Activated CD4-positive, alpha-beta memory T cell treated with anti-CD3 and anti-CD28 coated beads, Interleukin-2, amount 10 ng/mL, durations not matched to agents 7 days and 5 days (primary cell): ENCODE data around the gene SPAG17. TPM values are rescaled to one million over a fixed set of nuclear protein-coding genes. Genes with fewer than 3 reads are reported as not detected.

Experiments used
- CTCF ChIA-PET: fragments of 350-600 bp; sonication (Branson Sonifier 250); formaldehyde crosslinking; loops from one replicate; lab custom pipeline; 2021; ENCODE audit warnings: antibody characterized with exemption, inconsistent platforms; lab: Charles Lee
- POLR2A ChIA-PET: fragments of 350-600 bp; sonication (Branson Sonifier 250); formaldehyde crosslinking; loops from one replicate; lab custom pipeline; 2021; ENCODE audit warnings: antibody characterized with exemption; lab: Charles Lee
- DNase-seq: peaks from one replicate; pipeline ENCODE4 v3.0.0-alpha.2; 2020
- H3K27ac Mint-ChIP-seq: one replicate; pipeline ENCODE4 v1.8.0; 2021; ENCODE audit warnings: mild to moderate bottlenecking, mixed read lengths
- H3K27me3 Mint-ChIP-seq: one replicate; pipeline ENCODE4 v1.8.0; 2021; ENCODE audit warnings: mixed read lengths
- H3K36me3 Mint-ChIP-seq: one replicate; pipeline ENCODE4 v1.8.0; 2021; ENCODE audit warnings: low read depth, mixed read lengths
- H3K4me1 Mint-ChIP-seq: one replicate; pipeline ENCODE4 v1.8.0; 2021; ENCODE audit warnings: mixed read lengths
- H3K4me3 Mint-ChIP-seq: one replicate; pipeline ENCODE4 v1.8.0; 2021; ENCODE audit warnings: mild to moderate bottlenecking, mixed read lengths
- H3K9me3 Mint-ChIP-seq: one replicate; pipeline ENCODE4 v1.8.0; 2021; ENCODE audit warnings: mixed read lengths
- total RNA-seq, 2 experiments: library from RNA; stranded (reverse); gene quantifications; one replicate each; pipeline ENCODE4 v1.2.3, GENCODE V29; 2021

The SPAG17 gene
- total RNA-seq, 2 experiments from 2014 or later = not detected

DNA sequence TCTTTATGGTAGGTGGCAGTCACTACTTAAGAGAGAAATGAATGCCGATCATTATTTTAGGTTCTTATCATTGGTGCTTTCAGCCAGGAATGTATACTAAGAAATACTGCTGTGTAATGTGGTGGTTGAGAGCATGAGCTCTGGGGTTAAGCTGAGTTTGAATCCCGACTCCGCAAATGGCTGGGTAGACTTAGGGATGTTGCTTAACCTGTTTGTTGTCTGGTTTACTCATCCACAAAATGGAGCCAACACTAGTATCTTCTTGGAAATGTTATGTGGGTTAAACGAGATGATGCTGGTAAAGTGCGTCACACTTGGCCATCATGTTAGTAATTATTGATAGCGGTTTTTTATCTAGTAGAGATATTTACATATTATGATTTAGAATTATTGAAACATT is 171.7 kb downstream of the SPAG17 start:
- POLR2A ChIA-PET = no interaction called here
- Mint-ChIP-seq H3K36me3 (no peaks in the 10 kb centered on the region), H3K4me3 (no peak overlapping the region), H3K4me1 (no peaks in the 10 kb centered on the region), H3K27ac (no peak overlapping the region), H3K9me3 (no peaks in the 10 kb centered on the region), H3K27me3 (peaks cover 9% of the 10 kb centered on the region)
- CTCF ChIA-PET = no interaction called here
- no peak for DNase-seq

DNA sequence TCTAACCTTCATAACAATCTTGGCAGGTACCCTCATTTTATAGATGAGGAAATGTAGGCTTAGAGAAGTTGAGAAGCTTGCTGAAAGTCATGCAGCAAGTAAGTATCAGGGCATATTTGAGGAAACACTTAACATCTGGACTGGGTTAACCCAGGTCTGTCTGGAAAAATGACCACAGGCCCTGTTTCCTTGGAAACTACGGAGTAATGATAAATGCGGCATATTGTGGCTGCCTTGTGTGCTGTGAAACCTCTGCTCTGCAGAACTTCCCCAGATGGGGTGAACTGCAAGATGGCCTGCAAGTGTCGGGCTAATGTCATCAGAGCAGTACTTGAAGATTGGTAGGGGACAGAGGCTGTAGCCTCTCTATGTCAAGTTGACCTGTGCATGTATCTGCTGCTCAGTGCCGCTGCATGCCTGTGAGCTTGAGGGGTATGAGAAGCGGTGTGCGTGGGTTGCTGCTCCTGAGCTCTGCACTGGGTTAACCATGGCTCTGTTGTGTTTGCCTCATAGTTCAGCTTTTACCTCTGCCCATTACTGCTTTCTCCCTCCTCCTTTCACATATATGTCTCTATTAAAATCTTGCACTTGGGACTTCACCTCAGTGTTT is 172.4 kb downstream of the SPAG17 start:
- CTCF ChIA-PET = no interaction called here
- H3K4me3 Mint-ChIP-seq = no peak overlapping the region
- POLR2A ChIA-PET = no interaction called here
- DNase-seq = no peak
- H3K4me1 Mint-ChIP-seq = no peaks in the 10 kb centered on the region
- H3K27me3 Mint-ChIP-seq = peaks cover 9% of the 10 kb centered on the region
- no peaks in the 10 kb centered on the region for H3K36me3 Mint-ChIP-seq
- no peaks in the 10 kb centered on the region for H3K9me3 Mint-ChIP-seq
- no peak overlapping the region for H3K27ac Mint-ChIP-seq

DNA sequence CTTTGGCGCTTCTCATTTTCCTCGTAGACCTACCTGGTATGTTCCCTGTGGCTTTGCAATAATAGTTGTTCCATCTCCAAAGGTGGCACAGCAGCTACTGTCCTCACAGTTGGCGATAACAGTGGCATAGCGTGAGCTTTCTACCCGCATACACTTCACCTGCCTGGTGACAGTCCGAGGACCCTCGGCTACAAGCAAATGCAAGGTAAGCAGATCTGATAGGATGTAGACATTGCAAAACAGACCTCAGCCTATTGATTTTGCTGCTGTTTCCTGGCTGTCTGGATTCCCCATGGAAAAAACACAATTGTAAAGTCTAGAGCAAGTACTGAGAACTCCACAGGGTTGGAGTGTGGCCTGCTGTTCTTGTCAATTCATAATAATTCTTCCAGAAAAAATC is 177.0 kb downstream of the SPAG17 start:
- Mint-ChIP-seq H3K9me3 (no peaks in the 10 kb centered on the region), H3K4me3 (no peak overlapping the region), H3K36me3 (no peaks in the 10 kb centered on the region), H3K27ac (no peak overlapping the region), H3K27me3 (peaks cover 5% of the 10 kb centered on the region), H3K4me1 (no peaks in the 10 kb centered on the region)
- DNase-seq = no peak
- CTCF ChIA-PET = no interaction called here
- POLR2A ChIA-PET = no interaction called here

DNA sequence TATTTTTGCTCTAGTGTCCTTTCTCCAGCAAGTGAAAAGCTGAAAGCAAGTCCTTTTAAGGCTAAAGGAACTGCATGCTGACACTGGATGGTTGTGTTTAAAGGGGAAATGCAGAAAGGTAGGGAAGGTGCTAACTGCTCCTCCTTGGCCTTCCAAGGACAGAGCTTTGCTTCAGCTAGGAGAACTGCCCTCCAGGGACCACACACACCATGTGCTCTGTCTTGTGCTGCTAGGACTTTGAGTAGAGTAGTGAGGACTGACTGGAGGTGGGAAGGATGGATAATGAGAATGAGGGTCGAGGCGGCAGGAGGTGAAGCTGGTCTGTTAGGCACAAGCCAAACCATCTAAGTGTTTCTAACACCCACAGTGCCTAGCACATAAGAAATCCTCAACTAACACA is 177.6 kb downstream of the SPAG17 start:
- ChIA-PET CTCF (no interaction called here), POLR2A (no interaction called here)
- Mint-ChIP-seq H3K4me1 (no peaks in the 10 kb centered on the region), H3K4me3 (no peak overlapping the region), H3K36me3 (no peaks in the 10 kb centered on the region), H3K27ac (no peak overlapping the region), H3K9me3 (no peaks in the 10 kb centered on the region), H3K27me3 (peaks cover 5% of the 10 kb centered on the region)
- DNase-seq = no peak

DNA sequence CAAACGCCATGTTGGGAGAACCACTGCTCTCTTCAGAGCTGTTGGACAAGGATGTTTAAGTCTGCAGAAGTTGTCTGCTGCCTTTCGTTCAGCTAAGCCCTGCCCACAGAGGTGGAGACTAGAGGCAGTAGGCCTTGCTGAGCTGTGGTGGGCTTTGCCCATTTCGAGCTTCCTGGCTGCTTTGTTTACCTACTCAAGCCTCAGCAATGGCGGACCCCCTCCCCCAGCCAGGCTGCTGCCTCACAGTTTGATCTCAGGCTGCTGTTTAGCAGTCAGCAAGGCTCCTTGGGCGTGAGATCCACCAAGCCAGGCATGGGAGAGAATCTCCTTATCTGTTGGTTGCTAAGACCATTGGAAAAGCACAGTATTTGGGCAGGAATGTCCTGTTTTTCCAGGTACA is 180.7 kb downstream of the SPAG17 start:
- ChIA-PET POLR2A (no interaction called here), CTCF (no interaction called here)
- no peaks in the 10 kb centered on the region for H3K9me3 Mint-ChIP-seq
- H3K27me3 Mint-ChIP-seq = peaks cover 10% of the 10 kb centered on the region
- H3K4me1 Mint-ChIP-seq = no peaks in the 10 kb centered on the region
- DNase-seq = no peak
- no peak overlapping the region for H3K4me3 Mint-ChIP-seq
- no peaks in the 10 kb centered on the region for H3K36me3 Mint-ChIP-seq
- H3K27ac Mint-ChIP-seq = no peak overlapping the region

DNA sequence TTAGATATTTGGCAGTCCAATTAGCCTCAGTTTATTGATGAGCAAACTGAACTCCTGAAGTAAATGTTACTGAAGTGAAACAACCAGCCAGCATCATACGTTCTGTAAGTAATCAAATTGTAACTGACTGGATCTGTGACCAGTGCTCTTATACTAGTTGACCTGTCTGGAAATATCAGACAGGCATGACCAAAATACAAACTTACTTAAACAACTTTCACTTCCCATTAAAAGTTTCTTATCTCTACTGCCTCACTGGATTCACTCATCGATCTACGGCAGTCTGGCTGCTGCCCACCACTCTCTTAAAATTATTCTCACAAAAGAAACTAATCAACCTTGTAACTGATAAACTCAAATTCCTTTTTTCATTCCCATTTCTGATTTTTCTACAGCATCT is 199.1 kb downstream of the SPAG17 start:
- Mint-ChIP-seq H3K4me1 (no peaks in the 10 kb centered on the region), H3K9me3 (no peaks in the 10 kb centered on the region), H3K4me3 (no peak overlapping the region), H3K36me3 (no peaks in the 10 kb centered on the region), H3K27ac (no peak overlapping the region), H3K27me3 (peaks cover 18% of the 10 kb centered on the region)
- ChIA-PET CTCF (no interaction called here), POLR2A (no interaction called here)
- DNase-seq = no peak

DNA sequence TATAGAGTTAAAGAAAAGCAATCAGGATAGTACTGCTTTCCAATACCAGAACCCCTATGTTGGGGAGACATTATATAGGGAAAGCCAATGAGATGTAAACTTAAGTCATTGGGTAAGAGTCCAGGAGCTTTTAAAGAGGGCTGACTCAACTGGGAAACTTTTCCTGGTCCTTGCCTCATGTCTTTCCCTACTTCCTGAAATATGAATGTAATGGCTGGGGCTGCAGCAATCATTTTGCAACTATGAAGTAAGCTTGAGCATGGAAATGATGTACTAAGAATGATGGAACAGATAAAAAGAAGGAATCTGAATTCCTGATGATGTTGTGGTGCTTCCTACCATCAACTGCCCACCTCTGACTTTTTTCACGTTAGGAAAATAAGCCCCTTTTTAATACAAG is 199.8 kb downstream of the SPAG17 start:
- Mint-ChIP-seq H3K4me3 (no peak overlapping the region), H3K27me3 (peaks cover 16% of the 10 kb centered on the region)

DNA sequence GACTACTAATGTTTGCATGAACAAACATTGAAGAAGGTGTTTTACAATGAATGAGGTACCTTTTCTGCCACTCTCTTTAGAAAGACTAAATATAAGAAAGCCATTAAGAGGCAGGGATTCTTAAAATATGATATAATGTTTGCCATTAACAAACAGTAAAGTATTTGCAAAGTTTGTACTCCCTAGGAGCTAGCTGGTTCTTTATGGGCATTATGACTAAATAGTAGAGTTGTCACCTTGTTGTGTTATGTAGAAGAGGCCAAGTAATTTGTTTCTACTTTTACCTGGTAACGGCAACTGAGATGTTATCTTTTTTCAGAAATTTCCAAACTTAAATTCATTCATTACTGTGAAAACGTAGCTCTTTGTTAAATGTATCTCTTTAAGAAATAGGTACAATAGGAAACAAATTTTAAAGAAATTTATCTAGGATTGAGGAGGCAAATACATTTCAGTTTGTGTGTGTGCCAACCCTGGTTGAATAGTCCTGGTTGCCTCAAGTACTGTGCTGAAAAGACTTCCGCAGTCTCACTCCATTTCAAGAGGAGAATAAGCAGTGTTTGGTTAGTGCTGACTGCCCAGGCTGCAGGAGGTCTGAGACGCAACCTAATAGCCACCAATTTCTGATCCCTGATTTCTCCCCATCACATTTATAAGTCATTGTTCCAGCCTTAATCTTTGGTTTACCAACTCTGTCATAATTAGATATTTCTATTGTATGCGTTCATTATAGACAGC is 203.4 kb downstream of the SPAG17 start:
- Mint-ChIP-seq H3K4me1 (no peaks in the 10 kb centered on the region), H3K27ac (no peak overlapping the region), H3K9me3 (no peaks in the 10 kb centered on the region), H3K4me3 (no peak overlapping the region), H3K27me3 (peaks cover 10% of the 10 kb centered on the region), H3K36me3 (no peaks in the 10 kb centered on the region)
- POLR2A ChIA-PET = no interaction called here
- CTCF ChIA-PET = no interaction called here
- DNase-seq = no peak

More for the DNA sequence above, 199.8 kb downstream of the SPAG17 start:
- no peak for DNase-seq
- Mint-ChIP-seq H3K36me3 (no peaks in the 10 kb centered on the region), H3K27ac (no peak overlapping the region), H3K4me1 (no peaks in the 10 kb centered on the region), H3K9me3 (no peaks in the 10 kb centered on the region)
- ChIA-PET POLR2A (no interaction called here), CTCF (no interaction called here)

DNA sequence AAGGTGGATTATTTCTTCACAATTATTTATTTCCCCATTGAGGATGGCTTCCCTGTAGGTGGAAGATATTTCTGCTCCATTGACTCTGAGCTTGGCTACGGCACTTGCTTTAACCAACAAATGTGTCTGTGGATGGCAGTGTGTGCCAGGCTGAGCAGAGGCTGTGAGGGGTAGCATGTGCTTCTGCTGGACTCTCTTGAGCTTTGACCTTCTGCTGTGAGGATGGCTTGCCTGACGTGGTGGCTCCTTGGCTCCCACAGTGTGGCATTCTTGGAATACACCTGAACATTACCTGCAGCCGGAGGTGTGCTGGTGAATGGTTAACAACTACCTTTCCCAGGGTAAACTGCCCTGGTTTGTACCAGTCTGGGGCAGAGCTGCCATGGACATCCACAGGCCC is 208.6 kb downstream of the SPAG17 start:
- H3K36me3 Mint-ChIP-seq = no peaks in the 10 kb centered on the region
- CTCF ChIA-PET = no interaction called here

DNA sequence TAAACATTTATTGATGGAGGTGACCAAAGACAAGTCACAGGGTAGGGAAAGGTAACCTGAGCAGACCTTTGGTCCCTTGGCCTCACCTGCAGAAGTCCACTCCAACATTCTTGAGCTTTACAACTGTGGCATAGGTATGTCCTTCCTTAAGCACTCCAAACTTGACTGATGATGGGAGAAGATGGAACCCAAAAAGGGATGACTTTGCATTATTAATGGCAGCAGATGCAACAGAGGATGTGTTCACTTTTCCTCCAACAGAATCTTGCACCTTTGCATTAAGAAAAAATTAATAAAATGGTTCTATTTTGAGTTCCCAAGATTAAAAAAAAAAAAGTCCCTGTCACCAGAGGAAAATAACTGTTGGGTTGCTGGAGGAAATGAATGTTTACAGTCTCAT is 213.3 kb downstream of the SPAG17 start:
- no peaks in the 10 kb centered on the region for H3K4me1 Mint-ChIP-seq
- H3K36me3 Mint-ChIP-seq = no peaks in the 10 kb centered on the region
- peaks cover 7% of the 10 kb centered on the region for H3K27me3 Mint-ChIP-seq
- H3K4me3 Mint-ChIP-seq = no peak overlapping the region
- POLR2A ChIA-PET = no interaction called here
- no peak overlapping the region for H3K27ac Mint-ChIP-seq
- CTCF ChIA-PET = interaction anchor here (0.6 kb wide), 1 partner anchor 78 kb away, joined by 3 read pairs; no protein-coding TSS in a partner anchor
- DNase-seq = no peak
- H3K9me3 Mint-ChIP-seq = no peaks in the 10 kb centered on the region

More for the DNA sequence above, 208.6 kb downstream of the SPAG17 start:
- no peak overlapping the region for H3K4me3 Mint-ChIP-seq
- H3K27ac Mint-ChIP-seq = no peak overlapping the region
- H3K9me3 Mint-ChIP-seq = no peaks in the 10 kb centered on the region
- H3K27me3 Mint-ChIP-seq = peaks cover 7% of the 10 kb centered on the region
- no peak for DNase-seq
- H3K4me1 Mint-ChIP-seq = no peaks in the 10 kb centered on the region
- POLR2A ChIA-PET = no interaction called here

DNA sequence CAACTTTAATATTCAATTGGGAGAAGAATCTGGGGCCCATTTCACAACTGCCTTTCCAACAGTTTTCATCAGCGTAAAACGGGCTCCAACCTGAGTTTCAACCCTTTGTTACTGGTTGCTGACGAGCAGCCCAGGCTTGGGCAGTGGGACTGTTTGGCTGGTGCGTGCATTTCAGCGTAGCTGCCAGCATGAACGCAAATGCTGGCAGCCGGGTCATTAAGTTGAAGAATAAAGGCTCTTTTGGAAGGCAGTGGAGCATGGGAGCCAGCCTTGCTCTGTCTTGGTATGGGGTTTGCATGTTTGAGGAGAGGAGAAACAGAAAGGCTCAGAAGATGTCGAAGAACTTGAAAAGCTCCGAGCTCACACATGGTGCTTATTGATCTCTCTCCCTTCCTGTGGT is 214.8 kb downstream of the SPAG17 start:
- no peak overlapping the region for H3K4me3 Mint-ChIP-seq
- H3K27ac Mint-ChIP-seq = no peak overlapping the region
- no peaks in the 10 kb centered on the region for H3K36me3 Mint-ChIP-seq
- ChIA-PET POLR2A (no interaction called here), CTCF (no interaction called here)
- no peak for DNase-seq
- H3K4me1 Mint-ChIP-seq = no peaks in the 10 kb centered on the region
- peaks cover 5% of the 10 kb centered on the region for H3K27me3 Mint-ChIP-seq
- no peaks in the 10 kb centered on the region for H3K9me3 Mint-ChIP-seq

DNA sequence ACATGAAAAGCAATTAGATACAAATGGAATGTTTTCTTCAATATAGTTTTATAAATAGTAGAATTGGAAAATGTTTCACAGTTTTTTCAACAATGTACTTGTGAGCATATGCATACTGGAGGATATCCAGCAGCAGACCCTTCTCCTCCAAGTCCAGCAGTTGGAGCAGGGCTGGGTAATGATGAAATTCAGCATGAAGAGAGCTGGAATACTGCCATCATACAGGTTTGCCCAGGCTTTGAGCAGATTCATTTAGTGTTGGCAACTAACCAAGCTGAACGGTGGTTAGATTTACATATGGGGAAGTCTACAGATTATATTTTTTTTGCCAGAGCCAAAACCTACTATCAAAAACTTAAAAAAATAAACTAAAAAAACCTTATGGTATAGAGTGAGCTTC is 217.1 kb downstream of the SPAG17 start:
- DNase-seq = no peak
- POLR2A ChIA-PET = no interaction called here
- Mint-ChIP-seq H3K4me1 (no peaks in the 10 kb centered on the region), H3K27me3 (no peaks in the 10 kb centered on the region), H3K27ac (no peak overlapping the region), H3K4me3 (no peak overlapping the region), H3K36me3 (no peaks in the 10 kb centered on the region), H3K9me3 (no peaks in the 10 kb centered on the region)
- CTCF ChIA-PET = no interaction called here

DNA sequence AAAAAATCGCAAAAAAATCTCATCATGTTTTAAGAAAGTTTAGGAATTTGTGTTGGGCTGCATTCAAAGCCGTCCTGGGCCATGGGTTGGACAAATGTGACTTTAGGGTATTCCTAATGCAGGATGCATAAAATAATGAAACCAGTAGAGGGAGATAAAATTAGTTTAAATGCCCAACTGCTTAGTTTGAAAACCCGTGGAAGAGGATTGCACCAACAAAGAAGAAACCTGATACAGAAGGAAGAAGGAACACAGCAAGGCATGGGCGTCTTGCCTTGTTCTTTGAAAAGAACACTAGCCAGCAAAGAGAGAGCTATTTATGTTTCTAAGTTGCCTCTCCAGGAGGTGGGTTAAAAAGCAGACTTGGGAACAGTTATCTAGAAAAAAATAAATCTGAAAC is 217.6 kb downstream of the SPAG17 start:
- Mint-ChIP-seq H3K4me3 (no peak overlapping the region), H3K9me3 (no peaks in the 10 kb centered on the region), H3K4me1 (no peaks in the 10 kb centered on the region), H3K36me3 (no peaks in the 10 kb centered on the region), H3K27me3 (no peaks in the 10 kb centered on the region), H3K27ac (no peak overlapping the region)
- ChIA-PET POLR2A (no interaction called here), CTCF (no interaction called here)
- no peak for DNase-seq
